ENCODE data around the gene CEL. TPM values are rescaled to one million over a fixed set of nuclear protein-coding genes. Genes with fewer than 3 reads are reported as not detected.

CEL gene
- total RNA-seq, 1 donor from 2014 or later, result 1.9 TPM

DNA sequence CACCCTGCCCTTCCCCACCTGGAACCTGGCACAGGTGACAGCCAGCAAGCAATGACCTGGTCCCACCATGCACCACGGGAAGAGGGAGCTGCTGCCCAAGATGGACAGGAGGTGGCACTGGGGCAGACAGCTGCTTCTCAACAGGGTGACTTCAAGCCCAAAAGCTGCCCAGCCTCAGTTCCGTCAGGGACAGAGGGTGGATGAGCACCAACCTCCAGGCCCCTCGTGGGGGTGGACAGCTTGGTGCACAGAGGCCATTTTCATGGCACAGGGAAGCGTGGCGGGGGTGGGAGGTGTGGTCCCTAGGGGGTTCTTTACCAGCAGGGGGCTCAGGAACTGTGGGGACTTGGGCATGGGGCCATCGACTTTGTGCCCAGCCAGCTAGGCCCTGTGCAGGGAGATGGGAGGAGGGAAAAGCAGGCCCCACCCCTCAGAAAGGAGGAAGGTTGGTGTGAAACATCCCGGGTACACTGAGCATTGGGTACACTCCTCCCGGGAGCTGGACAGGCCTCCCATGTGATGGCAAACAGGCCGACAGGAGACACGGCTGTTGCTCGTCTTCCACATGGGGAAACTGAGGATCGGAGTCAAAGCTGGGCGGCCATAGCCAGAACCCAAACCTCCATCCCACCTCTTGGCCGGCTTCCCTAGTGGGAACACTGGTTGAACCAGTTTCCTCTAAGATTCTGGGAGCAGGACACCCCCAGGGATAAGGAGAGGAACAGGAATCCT is 1.9 kb downstream of the CEL start:
- H3K9me3 Mint-ChIP-seq (ENCODE audit: unreplicated experiment), result no peaks in the 10 kb centered on the region
- H3K4me3 Mint-ChIP-seq (ENCODE audit: unreplicated experiment), result no peak overlapping the region
- DNase-seq (ENCODE audit: extremely low spot score, unreplicated experiment), result no peak
- peaks cover 29% of the 10 kb centered on the region for H3K4me1 Mint-ChIP-seq (ENCODE audit: unreplicated experiment)
- no peaks in the 10 kb centered on the region for H3K27me3 Mint-ChIP-seq (ENCODE audit: unreplicated experiment)
- H3K27ac Mint-ChIP-seq (ENCODE audit: unreplicated experiment), result no peak overlapping the region
- TF ChIP-seq, protein P1, sequence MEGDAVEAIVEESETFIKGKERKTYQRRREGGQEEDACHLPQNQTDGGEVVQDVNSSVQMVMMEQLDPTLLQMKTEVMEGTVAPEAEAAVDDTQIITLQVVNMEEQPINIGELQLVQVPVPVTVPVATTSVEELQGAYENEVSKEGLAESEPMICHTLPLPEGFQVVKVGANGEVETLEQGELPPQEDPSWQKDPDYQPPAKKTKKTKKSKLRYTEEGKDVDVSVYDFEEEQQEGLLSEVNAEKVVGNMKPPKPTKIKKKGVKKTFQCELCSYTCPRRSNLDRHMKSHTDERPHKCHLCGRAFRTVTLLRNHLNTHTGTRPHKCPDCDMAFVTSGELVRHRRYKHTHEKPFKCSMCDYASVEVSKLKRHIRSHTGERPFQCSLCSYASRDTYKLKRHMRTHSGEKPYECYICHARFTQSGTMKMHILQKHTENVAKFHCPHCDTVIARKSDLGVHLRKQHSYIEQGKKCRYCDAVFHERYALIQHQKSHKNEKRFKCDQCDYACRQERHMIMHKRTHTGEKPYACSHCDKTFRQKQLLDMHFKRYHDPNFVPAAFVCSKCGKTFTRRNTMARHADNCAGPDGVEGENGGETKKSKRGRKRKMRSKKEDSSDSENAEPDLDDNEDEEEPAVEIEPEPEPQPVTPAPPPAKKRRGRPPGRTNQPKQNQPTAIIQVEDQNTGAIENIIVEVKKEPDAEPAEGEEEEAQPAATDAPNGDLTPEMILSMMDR (IDR thresholded peaks at IDR 0.05), result no peak
- H3K36me3 Mint-ChIP-seq (ENCODE audit: unreplicated experiment), result no peaks in the 10 kb centered on the region

DNA sequence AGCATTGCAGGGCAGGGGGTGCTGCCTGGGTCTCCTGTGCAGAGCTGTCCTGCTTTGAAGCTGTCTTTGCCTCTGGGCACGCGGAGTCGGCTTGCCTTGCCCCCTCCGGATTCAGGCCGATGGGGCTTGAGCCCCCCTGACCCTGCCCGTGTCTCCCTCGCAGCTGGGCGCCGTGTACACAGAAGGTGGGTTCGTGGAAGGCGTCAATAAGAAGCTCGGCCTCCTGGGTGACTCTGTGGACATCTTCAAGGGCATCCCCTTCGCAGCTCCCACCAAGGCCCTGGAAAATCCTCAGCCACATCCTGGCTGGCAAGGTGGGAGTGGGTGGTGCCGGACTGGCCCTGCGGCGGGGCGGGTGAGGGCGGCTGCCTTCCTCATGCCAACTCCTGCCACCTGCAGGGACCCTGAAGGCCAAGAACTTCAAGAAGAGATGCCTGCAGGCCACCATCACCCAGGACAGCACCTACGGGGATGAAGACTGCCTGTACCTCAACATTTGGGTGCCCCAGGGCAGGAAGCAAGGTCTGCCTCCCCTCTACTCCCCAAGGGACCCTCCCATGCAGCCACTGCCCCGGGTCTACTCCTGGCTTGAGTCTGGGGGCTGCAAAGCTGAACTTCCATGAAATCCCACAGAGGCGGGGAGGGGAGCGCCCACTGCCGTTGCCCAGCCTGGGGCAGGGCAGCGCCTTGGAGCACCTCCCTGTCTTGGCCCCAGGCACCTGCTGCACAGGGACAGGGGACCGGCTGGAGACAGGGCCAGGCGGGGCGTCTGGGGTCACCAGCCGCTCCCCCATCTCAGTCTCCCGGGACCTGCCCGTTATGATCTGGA is 2.7 kb downstream of the CEL start:
- H3K4me3 Mint-ChIP-seq (ENCODE audit: unreplicated experiment), result no peak overlapping the region

DNA sequence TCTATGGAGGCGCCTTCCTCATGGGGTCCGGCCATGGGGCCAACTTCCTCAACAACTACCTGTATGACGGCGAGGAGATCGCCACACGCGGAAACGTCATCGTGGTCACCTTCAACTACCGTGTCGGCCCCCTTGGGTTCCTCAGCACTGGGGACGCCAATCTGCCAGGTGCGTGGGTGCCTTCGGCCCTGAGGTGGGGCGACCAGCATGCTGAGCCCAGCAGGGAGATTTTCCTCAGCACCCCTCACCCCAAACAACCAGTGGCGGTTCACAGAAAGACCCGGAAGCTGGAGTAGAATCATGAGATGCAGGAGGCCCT is 3.2 kb downstream of the CEL start:
- no peak overlapping the region for H3K4me3 Mint-ChIP-seq (ENCODE audit: unreplicated experiment)
- peaks cover 16% of the 10 kb centered on the region for H3K4me1 Mint-ChIP-seq (ENCODE audit: unreplicated experiment)
- TF ChIP-seq, protein P1 (IDR thresholded peaks at IDR 0.05), result no peak
- H3K36me3 Mint-ChIP-seq (ENCODE audit: unreplicated experiment), result no peaks in the 10 kb centered on the region
- H3K27me3 Mint-ChIP-seq (ENCODE audit: unreplicated experiment), result no peaks in the 10 kb centered on the region
- DNase-seq (ENCODE audit: extremely low spot score, unreplicated experiment), result no peak
- H3K9me3 Mint-ChIP-seq (ENCODE audit: unreplicated experiment), result no peaks in the 10 kb centered on the region
- H3K27ac Mint-ChIP-seq (ENCODE audit: unreplicated experiment), result no peak overlapping the region

More for the DNA sequence above, 2.7 kb downstream of the CEL start:
- Mint-ChIP-seq H3K27me3 (ENCODE audit: unreplicated experiment) (no peaks in the 10 kb centered on the region), H3K36me3 (ENCODE audit: unreplicated experiment) (no peaks in the 10 kb centered on the region), H3K4me1 (ENCODE audit: unreplicated experiment) (peaks cover 22% of the 10 kb centered on the region), H3K9me3 (ENCODE audit: unreplicated experiment) (no peaks in the 10 kb centered on the region), H3K27ac (ENCODE audit: unreplicated experiment) (no peak overlapping the region)
- no peak for DNase-seq (ENCODE audit: extremely low spot score, unreplicated experiment)
- TF ChIP-seq, protein P1 (IDR thresholded peaks at IDR 0.05), result no peak

DNA sequence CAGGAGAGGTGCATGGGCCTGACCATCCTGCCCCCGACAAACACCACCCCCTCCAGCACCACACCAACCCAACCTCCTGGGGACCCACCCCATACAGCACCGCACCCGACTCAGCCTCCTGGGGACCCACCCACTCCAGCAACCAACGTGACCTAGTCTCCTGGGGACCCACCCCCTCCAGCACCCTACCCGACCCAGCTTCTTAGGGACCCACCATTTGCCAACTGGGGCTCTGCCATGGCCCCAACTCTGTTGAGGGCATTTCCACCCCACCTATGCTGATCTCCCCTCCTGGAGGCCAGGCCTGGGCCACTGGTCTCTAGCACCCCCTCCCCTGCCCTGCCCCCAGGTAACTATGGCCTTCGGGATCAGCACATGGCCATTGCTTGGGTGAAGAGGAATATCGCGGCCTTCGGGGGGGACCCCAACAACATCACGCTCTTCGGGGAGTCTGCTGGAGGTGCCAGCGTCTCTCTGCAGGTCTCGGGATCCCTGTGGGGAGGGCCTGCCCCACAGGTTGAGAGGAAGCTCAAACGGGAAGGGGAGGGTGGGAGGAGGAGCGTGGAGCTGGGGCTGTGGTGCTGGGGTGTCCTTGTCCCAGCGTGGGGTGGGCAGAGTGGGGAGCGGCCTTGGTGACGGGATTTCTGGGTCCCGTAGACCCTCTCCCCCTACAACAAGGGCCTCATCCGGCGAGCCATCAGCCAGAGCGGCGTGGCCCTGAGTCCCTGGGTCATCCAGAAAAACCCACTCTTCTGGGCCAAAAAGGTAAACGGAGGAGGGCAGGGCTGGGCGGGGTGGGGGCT is 4.6 kb downstream of the CEL start:
- Mint-ChIP-seq H3K27me3 (ENCODE audit: unreplicated experiment) (no peaks in the 10 kb centered on the region), H3K4me1 (ENCODE audit: unreplicated experiment) (peaks cover 3% of the 10 kb centered on the region), H3K9me3 (ENCODE audit: unreplicated experiment) (no peaks in the 10 kb centered on the region), H3K36me3 (ENCODE audit: unreplicated experiment) (peaks cover 1% of the 10 kb centered on the region), H3K4me3 (ENCODE audit: unreplicated experiment) (no peak overlapping the region), H3K27ac (ENCODE audit: unreplicated experiment) (no peak overlapping the region)
- DNase-seq (ENCODE audit: extremely low spot score, unreplicated experiment), result no peak
- TF ChIP-seq, protein P1 (IDR thresholded peaks at IDR 0.05), result no peak

All from osteocyte (in vitro differentiated cells).